Skeletal muscle cell (primary cell): ENCODE data around the gene LIN9.

Experiments used
- DNase-seq: peaks from one replicate; pipeline ENCODE4 v3.0.0-alpha.2; 2010; ENCODE audit warnings: low read depth
- H3K4me3 ChIP-seq: 2 replicates; pipeline ENCODE4 v1.5.1; 2011; ENCODE audit warnings: low read depth, mild to moderate bottlenecking, control low read depth, low read length, moderate library complexity

Gene LIN9

DNA sequence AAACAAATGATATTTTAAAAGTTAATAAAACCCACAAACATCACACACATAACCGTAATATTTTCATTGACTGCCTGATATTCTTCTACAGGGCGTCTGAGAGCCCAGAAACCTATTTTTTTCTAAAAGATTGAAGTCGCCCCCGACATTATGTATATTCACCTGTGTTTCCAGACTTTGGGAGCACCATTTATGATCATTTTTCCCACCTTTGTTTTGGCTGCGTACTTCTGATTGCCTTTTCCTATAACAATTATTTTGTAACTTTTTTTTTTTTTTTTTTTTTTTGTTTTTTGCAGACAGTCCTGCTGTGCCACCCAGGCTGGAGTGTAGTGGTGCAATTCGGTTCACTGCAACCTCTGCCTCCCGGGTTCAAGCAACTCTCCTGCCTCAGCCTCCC lies 121.6 kb downstream of the LIN9 start:
- H3K4me3 ChIP-seq = peak overlapping the region; percentile 97
- DNase-seq = no peak

- no peak for DNase-seq
These were observed 122.0 kb downstream of the LIN9 start for GRCh38 chr1:226187019-226187322.

DNA sequence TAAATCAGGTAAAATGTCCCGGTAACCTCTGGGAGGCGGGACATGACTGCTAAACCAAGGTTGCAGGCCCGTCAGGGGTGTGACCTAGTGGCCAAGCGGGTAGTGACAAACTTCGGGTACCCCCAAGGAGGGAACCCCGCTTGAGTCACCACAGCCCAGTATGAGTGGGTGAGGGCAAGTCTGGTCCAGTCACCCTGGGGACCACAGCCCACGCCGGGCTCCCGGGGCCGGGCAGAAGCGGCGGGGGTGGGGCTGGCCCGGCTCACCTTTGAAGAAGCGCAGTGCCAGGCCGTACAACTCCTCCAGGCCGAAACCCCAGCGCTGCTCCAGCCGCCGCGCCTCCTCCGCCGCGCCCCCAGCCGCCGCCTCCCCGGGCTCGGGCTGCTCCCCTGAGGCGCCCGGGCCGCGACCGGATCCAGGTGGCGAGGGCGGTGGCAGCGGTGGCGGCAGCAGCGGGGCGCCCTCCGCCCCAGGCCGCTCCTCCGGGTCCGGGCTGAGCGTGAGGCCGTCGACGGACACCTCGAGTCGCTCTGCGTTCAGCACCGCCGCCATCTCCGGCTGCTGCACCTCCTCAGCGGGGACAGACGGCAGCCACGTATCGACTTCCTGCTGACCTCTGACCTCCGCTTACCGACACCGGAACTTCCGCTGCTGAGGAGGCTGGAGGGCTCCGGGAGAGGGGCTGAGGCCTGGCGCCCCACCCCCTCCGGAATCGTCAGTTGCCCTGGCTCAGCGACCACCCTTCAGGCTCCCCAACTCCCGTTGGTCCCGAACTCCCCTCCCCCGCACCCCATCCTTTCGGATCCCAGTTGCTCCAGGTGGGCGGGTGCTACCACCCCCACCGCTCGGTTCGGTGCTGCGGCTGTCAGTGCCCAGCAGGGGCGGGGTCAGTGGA lies 122.6 kb downstream of the LIN9 start, which contains the start of gene ACBD3:
Gene ACBD3 (minus strand): TSS at position 618 of the 895 bp plus-strand sequence. CDS start 66 bp downstream, at position 552.
- H3K4me3 ChIP-seq = peak within 1 kb of the TSS; percentile 97
- DNase-seq = peak; percentile 59

More at GRCh38 chr1:226187019-226187322, 122.0 kb downstream of the LIN9 start:
- H3K4me3 ChIP-seq = peak overlapping the region; percentile 97

DNA sequence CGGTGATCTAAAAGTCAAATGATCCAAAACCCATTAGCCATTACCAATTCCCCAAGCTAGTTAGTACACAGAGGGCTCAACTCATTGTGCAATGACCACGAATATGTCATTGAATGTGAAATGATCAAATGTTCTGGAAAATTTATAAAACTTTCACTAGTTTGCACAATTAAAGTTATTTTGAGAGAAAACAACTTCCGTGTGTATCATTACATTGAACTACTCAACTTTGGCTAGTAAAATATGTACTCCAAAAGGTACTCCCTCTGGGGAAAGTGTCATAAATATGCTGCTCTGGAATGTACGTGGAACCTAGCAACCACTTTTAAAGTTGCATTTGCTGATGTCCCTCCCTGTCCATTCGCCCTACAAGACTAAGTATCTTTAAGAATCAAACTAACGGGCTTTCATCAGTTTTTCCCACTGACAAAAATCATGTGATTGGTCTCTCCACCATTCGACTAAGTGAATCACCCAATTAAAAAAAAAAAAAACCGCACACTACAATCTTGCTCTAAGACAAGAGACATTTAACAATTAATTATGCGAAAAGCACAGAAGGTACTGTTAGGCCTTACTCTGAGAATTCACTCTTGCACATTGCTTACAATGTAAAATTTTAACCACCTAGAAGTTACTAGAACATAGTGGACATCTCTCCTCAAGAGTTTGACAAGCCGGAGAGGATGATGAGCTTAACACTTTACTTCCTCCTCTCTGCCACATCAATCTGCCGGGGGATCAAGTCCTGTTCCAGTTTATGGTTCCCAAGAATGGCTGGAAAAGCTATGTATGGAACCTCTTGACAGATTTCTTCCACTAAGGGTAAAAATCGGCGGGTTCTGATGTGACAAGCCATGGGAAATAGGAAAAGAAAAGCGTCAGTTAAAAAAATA lies 123.6 kb downstream of the LIN9 start:
- no peak for DNase-seq
- peak overlapping the region; percentile 97 for H3K4me3 ChIP-seq

GRCh38 chr1:226181996-226182714 lies 126.8 kb downstream of the LIN9 start:
- H3K4me3 ChIP-seq = no peak overlapping the region
- DNase-seq = peak; percentile 10
